OCI-M2 (cell line): Measurements from ENCODE around the gene CAPN8.

Experiments
- DNase-seq: peaks from one replicate; lab custom pipeline; 2025; ENCODE audit not compliant: unreplicated experiment; lab: John Stamatoyannopoulos, UW

Gene CAPN8

DNA sequence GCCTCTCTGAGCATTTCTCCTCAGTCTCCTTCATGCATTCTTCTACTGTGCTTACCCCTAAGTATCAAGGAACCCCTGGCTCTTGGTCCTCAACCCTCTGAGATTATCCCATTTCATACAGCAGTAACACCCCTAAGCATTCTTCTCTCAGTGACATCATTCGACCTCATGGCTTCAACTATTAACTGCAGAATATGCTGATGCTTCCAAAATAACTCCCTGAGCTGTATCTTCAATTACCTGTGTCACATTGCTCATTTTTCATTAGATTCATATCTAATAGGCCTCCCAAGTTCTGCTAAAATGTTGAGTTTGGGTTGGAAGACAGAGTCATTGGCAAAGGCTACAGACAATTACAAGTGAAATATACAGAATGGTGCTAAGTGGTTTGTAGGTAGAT, 7.5 kb downstream of the CAPN8 start:
- no peak for DNase-seq

DNA sequence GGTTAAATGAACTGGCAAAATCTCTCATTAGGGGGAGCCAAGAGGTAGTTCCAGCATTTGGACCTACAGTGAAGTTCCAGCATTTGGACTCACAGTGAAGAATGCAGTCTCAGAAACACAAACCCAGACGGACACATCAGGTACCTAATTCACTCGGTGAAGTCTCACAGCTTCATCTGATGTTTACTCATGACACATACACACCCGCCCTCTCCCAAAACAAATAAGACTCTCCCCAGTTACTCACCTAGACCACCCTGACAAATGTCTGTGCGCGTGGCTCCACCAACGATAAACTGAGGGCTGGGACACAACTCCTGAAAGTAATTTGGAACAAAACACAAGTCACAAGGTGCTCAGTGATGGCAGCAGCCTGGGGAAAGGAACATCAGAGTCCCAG, 11.4 kb downstream of the CAPN8 start:
- DNase-seq: no peak

- DNase-seq: no peak
Observed at GRCh38 chr1:223653431-223653830, 12.1 kb downstream of the CAPN8 start.

- no peak for DNase-seq
Observed at GRCh38 chr1:223653015-223653414, 12.5 kb downstream of the CAPN8 start.

DNA sequence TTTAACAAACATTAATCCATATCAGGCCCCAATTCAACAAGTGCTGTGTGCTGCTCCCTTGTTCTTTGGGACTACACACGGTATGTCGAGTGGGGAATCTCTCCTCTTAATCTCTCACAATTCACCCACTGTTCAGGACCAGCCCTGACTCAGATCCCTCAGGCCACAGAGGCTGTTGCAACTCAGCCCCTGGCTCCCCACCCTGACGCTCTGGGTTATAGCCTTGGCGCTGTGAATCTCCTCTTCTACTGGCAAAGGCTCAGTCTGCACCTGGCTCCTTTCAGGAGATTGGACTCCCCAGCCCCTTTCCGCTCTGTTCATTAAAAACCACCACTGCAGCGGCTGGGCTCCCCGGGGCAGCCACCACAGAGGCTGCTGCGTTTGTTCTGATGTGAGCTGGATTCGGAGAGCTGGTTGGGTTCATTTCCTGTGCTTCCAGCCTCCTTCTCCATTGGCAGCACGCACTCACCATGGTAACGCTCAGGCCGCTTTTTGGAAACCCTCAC, 13.0 kb downstream of the CAPN8 start:
- no peak for DNase-seq

DNA sequence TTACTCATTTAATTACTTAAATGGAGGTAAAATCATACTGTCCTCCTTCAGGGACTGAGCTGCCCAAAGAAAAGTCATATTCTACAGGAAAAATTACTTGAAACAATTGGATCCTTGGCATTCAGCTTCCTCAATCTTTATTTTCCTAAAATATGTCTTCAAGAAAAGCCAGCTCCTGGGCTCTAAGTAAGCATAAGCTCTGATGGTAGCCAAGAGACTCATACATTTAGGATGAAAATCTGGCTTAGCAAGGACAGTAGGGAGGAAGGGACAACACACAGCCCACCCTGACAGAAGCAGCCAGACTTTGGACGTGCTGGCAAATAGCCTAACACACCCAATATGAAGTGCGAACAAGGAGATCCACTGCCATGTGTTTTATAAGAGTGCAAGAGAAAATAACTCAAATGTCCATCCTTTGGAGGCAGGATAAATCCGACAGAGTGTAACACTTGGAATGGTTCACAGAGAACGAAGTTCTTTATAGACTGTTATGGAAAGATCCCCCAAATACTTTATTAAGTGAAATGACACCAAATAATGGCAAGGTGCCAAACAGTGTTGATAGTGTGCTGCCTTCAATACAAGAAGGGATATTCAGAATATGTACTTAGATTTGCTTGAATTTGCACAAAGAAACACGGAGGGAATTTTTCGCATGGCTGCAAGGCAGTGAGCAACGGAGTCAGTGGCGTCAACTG, 14.1 kb downstream of the CAPN8 start:
- no peak for DNase-seq

GRCh38 chr1:223650465-223650864, 15.0 kb downstream of the CAPN8 start:
- DNase-seq: no peak

DNA sequence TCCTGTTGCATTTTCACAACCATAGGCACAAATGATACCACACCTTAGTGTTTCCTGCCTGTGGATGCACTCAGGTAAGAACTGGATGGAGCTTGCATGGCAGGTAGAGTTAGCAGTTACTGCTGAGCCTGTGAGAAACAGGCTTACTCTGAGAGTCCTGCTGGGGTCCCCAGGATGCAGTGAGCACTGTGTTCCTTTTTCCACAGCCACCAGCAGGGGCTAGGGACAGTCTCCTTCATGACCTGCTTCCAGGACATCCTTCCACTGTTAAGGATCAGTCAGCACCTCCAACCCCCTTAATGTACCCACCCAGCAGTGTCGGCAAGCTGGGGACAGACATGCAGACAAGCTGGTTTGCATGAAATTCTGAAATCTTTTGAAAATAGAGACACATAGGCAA, 16.3 kb downstream of the CAPN8 start:
- DNase-seq: no peak

DNA sequence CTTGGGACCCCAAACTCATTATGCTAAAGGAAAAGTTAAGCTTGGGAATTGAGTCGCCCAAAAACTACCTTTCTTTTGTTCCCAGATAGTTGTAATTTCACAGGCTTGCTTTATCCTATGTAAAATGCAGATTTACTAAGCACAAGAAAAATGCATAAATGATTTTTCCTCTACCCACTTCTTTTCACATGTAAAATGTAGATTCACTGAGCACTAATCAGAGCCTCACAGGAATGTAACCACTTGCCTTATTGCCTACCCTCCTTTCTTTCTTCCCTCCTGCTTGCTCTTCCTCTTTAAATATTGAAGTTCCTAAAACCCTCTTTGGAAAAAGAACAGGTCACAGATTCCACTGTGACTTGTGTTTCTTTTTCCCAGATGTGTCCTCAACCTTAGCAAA, 18.3 kb downstream of the CAPN8 start:
- no peak for DNase-seq

- DNase-seq: no peak
Observed at GRCh38 chr1:223645903-223646302, 19.6 kb downstream of the CAPN8 start.

DNA sequence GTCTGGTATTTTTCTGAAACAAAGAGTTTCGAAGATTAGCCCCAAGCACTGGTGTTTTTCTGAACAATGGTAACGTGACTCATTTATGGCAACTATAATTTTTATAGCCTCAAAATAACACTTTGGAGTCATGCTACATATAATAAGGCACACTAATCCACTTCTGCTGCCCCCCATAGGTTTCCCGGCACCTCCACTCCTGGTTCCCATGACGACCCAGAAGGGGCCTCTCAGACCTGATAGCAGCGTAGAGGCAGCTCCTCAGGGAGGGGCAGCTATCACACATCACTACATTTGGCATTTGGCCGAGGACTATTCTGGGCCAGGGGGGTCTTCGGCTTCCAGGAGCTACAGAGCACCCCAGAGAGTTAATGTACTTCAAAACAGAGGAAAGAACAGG, 23.3 kb downstream of the CAPN8 start:
- no peak for DNase-seq

DNA sequence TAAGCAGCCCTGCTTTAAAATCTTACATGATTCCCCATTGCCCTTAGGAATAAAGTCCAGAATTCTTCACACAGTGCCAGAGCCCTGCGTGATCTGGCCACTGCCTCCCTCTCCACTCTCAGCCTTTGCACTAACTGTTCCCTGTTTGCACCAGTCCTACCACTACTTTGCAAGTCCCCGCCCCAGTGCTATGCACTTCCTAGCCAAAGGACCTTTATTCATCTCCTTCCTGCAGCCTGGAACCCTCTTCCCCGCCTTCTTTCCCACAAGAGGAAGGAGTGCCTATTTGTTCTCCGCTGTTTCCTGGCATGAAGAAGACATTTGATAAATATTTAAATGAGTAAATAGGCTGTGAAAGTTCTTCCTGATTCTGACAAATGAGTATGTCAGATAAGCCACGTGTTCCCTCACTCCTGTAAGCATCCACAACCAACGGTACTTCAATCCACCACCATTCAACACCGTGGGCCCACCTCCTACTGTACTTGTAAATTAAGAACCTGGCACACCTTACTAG, 23.9 kb downstream of the CAPN8 start:
- no peak for DNase-seq

- DNase-seq: no peak
Observed at GRCh38 chr1:223639331-223639749, 26.2 kb downstream of the CAPN8 start.

DNA sequence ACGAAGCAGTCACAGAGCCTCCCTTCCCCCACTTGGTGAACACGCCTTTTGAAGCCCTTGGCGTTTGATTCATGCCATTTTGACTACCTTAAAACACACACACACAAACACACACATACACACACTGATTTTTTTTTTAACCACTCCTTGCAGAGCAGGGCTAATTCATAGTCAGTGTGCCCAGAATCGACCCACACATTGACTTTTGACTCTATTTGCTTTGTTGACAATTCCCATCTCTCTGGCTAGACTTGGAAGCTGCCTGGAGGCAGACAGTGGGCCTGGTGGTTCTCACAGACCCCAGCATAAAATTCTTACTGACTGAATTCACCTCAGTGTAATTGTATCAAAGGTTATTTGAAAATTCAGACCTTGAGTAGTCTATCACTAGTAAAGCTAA, 30.3 kb downstream of the CAPN8 start:
- no peak for DNase-seq

GRCh38 chr1:223634423-223634822, 31.1 kb downstream of the CAPN8 start:
- DNase-seq: no peak

DNA sequence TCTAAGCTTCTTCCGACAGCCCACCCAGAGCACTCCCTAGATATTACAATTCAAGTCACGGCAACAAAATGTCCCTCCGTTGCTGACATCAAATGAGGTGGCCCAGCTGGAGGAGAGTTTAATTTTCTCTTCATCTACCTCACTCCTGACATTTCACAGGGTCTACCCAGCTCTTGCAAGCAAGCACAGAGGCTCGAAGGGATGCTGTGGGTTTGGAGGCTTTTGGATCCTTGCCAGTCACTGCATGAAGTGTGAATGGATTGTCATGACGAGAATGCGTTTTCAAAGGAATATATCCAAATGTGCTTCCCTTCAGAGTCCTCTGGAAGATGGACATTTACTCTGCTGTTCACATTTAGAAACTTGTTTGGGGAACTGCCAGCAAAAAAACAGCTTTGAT, 33.5 kb downstream of the CAPN8 start:
- no peak for DNase-seq

DNA sequence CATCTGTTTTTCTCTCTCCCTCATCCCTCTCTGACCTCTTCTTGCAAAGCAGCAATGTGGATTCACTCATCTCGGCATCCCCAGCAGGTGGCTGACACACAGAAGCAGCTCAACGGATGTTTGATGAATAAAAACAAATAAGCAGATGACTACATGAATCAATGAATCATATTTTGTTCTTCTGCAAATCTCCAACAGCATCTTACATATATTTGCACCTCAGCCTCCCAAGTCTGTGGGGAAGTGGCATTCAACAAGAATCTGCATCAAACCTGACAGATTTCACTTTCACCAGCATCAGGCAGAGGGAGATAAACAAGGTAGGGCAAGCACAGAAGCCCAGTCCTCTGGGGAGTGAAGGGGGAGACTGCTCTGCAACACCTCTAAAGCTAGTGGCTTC, 34.0 kb downstream of the CAPN8 start:
- no peak for DNase-seq

DNA sequence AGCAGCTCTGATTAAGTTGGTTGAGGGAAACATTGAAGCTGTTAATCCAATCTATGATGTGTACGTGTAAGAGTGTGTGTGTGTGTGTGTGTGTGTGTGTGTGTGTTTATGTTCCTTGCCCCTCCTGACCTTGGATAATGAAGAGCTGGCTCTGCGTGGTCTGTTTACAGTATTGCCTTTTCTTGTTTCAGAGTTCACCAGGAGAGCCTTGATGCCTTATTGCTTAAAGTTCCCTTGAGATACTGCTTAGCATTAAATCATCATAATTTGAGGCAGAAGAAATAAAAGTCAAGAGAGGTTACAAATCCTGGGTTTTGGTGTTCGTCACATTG, 36.4 kb downstream of the CAPN8 start:
- DNase-seq: no peak

GRCh38 chr1:223628233-223629125, 37.0 kb downstream of the CAPN8 start:
- DNase-seq: no peak

DNA sequence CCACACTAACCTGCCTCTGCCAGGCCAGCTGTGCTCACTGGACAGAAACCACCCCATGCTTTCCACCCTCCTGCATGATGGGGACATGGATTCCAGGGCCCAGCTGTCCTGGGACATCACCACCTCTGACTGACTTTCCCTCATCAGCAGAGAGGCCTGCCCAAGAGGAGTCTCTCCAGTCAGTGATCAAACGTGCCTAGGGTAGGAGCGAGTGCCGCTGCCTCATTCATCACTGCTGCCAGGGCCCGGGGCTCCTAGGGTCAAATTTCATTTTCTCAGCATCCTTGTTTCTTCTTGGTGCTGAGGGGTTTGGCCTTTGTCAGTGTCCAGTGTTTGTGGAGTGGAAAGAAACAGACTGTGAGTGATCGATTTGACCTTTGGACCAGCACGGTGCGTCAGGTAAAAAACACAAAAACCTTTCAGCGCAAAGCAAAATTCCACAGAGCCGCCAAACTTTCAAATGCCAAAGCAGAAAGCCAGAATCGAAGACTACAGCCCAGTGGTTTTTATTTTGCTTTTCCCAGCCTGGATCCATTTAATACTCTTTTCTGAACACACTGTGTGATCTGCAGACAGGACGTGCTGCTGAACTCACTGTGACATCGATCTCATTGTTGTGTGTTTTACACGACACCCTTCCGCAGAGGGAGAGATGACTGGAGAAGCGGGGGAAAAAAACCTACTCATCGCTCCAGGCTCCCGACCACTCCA, 43.2 kb downstream of the CAPN8 start:
- DNase-seq: no peak

DNA sequence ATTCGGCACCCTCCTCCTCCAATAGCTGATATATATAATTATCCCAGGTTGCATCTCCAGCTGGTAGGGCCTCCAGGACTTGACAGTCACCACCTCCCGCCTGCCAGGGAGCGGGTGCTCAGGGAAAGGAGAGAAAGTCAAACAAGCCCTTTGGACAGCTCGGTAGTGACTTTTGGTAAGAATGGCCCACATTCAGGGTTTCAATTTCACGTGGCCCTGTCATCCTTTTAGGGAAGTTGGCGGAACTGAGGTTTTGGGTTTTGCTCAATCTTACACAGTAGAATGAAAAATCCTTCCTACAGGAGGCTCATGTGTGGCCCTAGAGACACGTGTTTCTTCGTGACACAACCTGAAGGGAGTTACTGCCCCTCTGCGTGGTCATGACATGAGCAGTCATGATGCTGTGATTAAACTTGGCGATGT, 44.2 kb downstream of the CAPN8 start:
- no peak for DNase-seq
